Hypothalamus (tissue), 51 donors: Measurements from ENCODE around the gene SPRYD4.

ENCODE experiments used
- DNase-seq, 51 donors: peaks; one replicate each; lab custom pipeline; 2025; lab: John Stamatoyannopoulos, UW

The SPRYD4 gene

DNA sequence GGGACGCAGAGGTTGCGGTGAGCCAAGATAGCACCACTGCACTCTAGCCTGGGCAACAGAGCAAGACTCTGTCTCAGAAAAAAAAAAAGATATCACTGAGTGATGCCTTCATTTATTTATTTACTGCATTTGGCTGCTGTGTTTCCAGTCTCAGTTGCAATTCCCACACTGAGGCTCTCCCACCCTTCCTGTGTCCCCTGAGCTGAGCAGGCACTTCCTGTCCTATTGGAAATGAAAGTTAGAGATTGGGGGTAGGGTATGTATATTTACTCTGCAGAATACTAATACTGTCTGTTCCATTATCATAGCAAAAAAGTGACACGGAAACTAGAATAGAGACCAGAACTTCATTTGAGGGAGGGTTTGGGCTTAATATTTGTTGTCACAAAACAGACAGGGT lies 51.7 kb downstream of the SPRYD4 start:
- no peak for DNase-seq

- no peak for DNase-seq
Observed at GRCh38 chr12:56520506-56520905, 52.1 kb downstream of the SPRYD4 start.

GRCh38 chr12:56521209-56521589 lies 52.8 kb downstream of the SPRYD4 start:
- DNase-seq, result no peak

GRCh38 chr12:56521590-56522371 lies 53.4 kb downstream of the SPRYD4 start, which contains the start of gene RBMS2:
Gene RBMS2, plus strand, starts transcription at chr12:56521820. Its CDS starts 204 bp downstream, at chr12:56522024.
- DNase-seq, result peak in 41 of 51 donors; percentile 4 to 88 (median 57)

GRCh38 chr12:56522411-56523193 lies 54.2 kb downstream of the SPRYD4 start:
- DNase-seq, result peak in 3 of 51 donors; percentile 21 to 37 (median 22)

DNA sequence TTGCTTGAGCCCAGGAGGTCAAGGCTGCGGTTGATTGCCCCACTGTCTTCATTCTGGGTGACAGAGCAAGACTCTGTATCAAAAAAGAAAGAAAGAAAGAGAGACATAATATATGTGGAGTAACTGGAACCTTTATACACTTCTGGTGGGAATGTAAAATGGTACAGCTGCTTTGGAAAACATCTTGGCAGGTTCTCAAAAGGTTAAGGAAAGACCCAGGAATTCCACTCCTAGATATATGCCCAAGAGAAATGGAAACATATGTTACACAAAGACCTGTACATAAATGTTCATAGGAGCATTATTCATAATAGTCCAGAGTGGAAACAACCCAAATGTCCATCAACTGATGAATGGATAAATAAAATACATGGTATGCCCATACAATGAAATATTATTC lies 60.5 kb downstream of the SPRYD4 start:
- DNase-seq, result no peak
